ENCODE data around the gene GUK1.
A peak's percentile ranks its signal among the peaks of the same experiment; 100 is the strongest.

The GUK1 gene

DNA sequence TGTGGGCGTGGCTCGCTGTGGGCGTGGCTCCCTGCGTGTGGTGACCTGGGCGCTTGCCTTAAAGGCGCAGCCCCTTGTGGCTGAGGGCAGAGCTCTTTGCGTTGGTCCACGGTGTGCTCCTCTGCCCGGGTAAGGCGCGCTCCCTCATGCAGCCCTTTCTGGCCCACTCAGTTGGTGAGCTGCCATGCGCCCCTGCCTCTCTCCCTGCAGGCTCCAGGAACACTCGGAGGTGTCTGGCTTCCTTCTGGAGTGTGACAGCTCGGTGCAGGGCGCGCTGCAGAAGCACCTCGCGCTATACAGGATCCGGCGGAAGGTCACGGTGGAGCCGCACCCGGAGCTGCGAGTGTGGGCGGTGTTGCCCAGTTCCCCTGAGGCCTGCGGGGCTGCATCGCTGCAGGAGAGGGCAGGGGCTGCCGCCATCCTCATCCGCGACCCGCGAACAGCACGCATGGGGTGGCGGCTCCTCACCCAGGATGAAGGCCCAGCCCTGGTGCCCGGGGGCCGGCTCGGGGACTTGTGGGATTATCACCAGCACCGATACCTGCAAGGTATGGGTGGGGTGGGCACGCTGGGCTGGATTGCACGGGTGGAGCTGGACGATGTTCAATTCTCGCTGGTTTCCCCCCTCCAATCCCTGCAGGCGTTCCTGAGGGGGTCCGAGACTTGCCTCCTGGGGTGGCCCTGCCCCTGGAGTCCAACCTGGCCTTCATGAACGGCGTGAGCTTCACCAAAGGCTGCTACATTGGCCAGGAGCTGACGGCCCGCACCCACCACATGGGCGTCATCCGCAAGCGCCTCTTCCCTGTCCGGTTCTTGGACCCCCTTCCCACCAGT lies 34.6 kb downstream of the GUK1 start:
- H3K9me3 ChIP-seq (ENCODE audit: control insufficient read depth, insufficient read depth, low read length): no peaks in the 10 kb centered on the region
- no peaks in the 10 kb centered on the region for H3K36me3 ChIP-seq (ENCODE audit: insufficient read depth, low read length)
- H3K9ac ChIP-seq (ENCODE audit: low read depth, low read length): peak overlapping the region; percentile 40; the same call in 1 of the 2 replicates
- no peaks in the 10 kb centered on the region for H3K4me1 ChIP-seq (ENCODE audit: insufficient read depth, low read length)

DNA sequence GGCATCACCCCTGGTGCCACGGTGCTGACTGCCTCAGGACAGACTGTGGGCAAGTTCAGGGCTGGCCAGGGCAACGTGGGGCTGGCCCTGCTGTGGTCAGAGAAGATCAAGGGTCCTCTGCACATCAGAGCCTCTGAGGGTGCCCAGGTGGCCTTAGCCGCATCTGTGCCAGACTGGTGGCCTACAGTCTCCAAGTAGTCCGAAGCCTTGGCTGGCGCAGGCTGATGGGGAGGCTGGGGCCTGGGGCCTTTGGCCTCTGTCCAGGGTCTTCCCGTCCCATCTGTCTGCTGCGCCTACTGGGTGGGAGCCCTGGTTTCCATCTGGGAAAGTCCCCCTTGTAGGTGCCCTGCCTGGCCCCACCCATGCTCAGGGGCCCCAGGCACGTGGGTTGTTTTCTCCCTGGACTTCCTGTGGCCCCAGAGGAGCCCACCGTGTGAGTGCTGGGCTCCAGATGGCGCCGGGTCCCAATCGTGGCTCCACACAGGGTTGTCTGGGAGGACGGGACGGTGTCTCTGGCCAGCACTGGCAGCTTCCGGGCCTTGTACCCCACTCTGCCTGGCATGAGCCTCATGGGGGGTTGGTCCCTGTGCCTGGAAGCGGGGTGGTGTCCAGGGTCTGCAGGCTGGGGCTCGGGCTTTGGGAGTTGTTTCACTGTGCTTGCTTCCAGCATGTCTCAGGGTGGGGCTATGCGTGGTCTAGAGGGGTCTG lies 35.4 kb downstream of the GUK1 start:
- H3K9ac ChIP-seq (ENCODE audit: low read depth, low read length): no peak overlapping the region
- H3K36me3 ChIP-seq (ENCODE audit: insufficient read depth, low read length): no peaks in the 10 kb centered on the region
- H3K4me1 ChIP-seq (ENCODE audit: insufficient read depth, low read length): no peaks in the 10 kb centered on the region
- no peaks in the 10 kb centered on the region for H3K9me3 ChIP-seq (ENCODE audit: control insufficient read depth, insufficient read depth, low read length)

DNA sequence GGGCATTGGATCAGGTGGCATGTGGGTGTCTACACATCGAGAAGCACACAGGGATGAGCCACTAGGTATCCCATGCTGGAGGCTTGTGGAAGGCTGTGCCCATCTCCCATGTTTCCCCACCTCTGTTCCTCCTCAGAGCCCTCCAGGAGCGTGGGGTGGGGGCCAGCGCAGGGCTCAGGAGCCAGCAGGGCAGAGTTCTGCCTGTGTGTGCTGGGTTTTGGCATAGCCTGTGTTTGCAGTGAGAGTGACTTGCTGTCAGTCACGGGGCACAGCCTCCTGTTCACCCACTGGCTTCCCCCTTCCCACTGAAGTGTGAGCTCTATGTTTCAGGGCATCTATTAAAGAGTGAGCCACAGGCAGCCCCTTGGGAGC lies 35.9 kb downstream of the GUK1 start:
- Histone ChIP-seq H3K36me3 (ENCODE audit: insufficient read depth, low read length) (no peaks in the 10 kb centered on the region), H3K4me1 (ENCODE audit: insufficient read depth, low read length) (no peaks in the 10 kb centered on the region), H3K9ac (ENCODE audit: low read depth, low read length) (no peak overlapping the region), H3K9me3 (ENCODE audit: control insufficient read depth, insufficient read depth, low read length) (no peaks in the 10 kb centered on the region)

DNA sequence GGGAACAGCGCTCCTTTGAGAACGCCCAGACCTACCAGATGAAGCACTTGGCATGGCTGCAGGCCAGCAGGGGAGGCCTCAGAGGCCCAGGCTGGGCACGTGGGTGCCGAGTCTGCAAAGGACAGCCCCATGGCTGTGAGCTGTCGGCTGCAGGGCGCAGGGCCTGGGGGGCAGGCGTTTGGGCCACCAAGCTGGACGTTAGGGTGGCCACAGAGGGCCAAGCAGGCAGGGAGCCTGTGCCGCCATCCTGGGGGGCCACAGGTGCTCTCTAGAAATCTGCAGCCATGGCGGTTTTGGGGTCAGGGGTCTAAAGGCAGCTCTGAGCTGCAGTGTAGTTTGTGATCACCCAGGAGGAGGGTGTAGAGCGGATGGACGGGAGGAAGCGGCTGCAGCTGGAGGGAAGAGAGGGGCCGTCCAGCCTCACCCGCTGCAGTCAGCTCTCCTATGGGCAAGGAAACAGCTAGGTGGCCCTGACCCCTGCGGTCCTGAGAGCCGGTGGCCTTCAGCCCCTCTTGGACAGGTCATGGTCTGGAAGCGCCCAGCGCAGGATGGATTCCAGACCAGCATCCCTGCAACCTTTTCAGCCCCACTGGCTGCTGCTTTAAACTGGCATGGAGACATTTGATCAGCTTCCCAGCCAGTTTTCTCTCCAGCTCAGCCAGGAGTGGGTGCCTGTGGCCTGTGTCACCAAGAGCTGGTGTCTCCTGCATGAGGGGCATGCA lies 36.5 kb downstream of the GUK1 start:
- H3K9me3 ChIP-seq (ENCODE audit: control insufficient read depth, insufficient read depth, low read length): no peaks in the 10 kb centered on the region
- H3K9ac ChIP-seq (ENCODE audit: low read depth, low read length): no peak overlapping the region
- no peaks in the 10 kb centered on the region for H3K4me1 ChIP-seq (ENCODE audit: insufficient read depth, low read length)
- H3K36me3 ChIP-seq (ENCODE audit: insufficient read depth, low read length): no peaks in the 10 kb centered on the region

DNA sequence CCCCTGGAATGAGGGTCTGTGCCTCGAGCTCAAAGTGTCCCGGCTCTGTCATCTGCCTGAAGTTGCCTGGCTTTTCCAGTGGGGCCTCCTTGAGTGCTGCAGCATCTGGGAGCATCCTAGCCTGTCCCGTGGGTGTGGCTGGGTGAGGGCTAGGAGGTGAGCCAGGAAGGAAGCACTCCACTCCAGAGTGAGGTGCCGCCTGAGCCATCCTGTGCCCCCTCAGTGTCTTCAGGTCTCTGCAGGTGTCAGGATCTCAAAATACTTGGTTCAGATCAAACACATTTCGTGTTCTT lies 37.0 kb downstream of the GUK1 start:
- H3K36me3 ChIP-seq (ENCODE audit: insufficient read depth, low read length): no peaks in the 10 kb centered on the region
- no peaks in the 10 kb centered on the region for H3K9me3 ChIP-seq (ENCODE audit: control insufficient read depth, insufficient read depth, low read length)
- no peak overlapping the region for H3K9ac ChIP-seq (ENCODE audit: low read depth, low read length)
- no peaks in the 10 kb centered on the region for H3K4me1 ChIP-seq (ENCODE audit: insufficient read depth, low read length)

DNA sequence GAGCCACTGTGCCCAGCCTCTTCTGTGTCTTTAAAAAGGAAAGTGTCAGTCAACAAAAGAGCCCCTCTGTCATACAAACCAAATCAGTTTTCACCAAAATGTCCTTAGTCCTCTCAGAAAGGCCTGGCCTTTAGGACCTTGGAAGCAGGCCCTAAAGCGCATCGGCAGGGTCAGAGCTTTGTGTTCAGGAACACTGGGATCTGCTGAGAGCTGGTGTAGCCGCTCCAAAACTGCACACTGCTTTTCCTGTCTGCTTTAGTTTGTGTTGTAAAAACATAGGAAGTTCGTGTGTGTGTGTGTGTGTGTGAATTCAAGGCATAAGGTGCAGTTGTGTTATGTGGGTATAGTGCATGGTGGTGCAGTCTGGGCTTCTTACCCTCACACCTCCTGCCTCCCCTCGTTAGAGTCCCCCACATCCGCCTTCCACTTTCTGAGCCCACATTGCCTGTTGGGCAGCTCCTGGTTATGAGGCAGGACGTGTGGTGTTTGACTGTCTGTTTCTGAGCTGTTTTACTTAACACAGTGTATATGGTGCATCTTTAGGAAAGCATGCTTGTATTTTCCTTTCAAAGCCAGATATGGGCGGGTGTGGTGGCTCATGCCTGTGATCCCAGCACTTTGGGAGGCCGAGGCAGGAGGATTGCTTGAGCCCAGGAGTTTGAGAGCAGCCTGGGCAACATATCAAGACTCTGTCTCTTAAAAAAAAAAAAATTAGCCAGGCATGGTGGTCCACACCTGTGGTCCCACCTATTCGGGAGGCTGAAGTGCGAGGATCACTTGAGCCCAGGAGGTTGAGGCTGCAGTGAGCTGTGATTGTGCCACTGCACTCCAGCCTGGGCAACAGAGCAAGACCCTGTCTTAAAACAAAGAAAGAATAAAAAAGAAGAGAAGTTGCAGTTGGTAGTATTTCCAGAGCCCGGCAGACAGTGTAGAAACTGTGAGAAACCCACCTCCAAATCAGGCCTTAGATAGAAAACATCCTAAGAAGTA lies 37.9 kb downstream of the GUK1 start:
- no peaks in the 10 kb centered on the region for H3K36me3 ChIP-seq (ENCODE audit: insufficient read depth, low read length)
- no peaks in the 10 kb centered on the region for H3K9me3 ChIP-seq (ENCODE audit: control insufficient read depth, insufficient read depth, low read length)
- H3K4me1 ChIP-seq (ENCODE audit: insufficient read depth, low read length): no peaks in the 10 kb centered on the region
- H3K9ac ChIP-seq (ENCODE audit: low read depth, low read length): no peak overlapping the region

DNA sequence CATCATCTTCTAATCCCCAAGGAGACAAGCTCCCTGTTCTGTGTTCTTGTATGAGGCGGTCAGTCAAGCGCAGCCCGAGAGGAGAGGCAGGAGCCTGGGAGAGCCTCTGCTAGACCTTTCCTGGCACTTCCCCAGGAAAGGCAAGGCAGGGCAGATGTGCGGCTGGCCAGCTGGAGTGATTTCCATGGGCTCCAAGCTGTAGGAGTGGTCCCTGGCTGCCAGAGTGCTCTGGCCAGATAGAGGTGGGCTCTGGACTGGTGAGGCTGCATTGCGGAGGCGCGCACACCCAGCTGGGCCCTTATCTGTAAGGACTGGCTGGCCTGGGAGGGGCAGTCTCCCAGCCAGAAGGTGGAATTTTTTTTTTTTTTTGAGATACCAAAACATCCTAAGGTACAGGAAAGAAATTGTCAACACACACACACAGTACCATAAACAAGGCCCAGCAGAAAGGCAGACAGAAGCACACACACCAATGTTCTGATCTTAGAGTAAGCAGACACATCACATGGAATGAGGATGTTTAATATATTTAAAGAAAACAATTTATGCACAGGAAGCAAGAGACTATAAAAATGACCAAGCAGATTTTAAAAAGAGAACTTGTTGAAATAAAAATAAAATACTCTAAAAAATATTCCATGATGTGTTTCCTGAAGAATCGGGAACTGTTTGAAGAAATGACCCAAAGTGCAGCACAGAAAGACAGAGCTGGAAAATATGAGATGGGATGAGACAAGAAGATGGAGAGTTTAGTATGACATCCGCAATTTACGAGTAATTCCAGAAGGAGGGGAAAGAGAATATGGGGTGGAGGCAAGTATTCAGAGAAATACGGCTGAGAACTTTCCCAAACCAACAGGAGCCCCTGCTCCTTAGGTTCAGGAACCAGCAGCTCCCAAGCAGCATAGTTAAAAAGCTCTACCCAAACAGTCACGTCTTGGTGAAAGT lies 38.9 kb downstream of the GUK1 start:
- no peak overlapping the region for H3K9ac ChIP-seq (ENCODE audit: low read depth, low read length)
- H3K9me3 ChIP-seq (ENCODE audit: control insufficient read depth, insufficient read depth, low read length): no peaks in the 10 kb centered on the region
- no peaks in the 10 kb centered on the region for H3K4me1 ChIP-seq (ENCODE audit: insufficient read depth, low read length)
- H3K36me3 ChIP-seq (ENCODE audit: insufficient read depth, low read length): no peaks in the 10 kb centered on the region

DNA sequence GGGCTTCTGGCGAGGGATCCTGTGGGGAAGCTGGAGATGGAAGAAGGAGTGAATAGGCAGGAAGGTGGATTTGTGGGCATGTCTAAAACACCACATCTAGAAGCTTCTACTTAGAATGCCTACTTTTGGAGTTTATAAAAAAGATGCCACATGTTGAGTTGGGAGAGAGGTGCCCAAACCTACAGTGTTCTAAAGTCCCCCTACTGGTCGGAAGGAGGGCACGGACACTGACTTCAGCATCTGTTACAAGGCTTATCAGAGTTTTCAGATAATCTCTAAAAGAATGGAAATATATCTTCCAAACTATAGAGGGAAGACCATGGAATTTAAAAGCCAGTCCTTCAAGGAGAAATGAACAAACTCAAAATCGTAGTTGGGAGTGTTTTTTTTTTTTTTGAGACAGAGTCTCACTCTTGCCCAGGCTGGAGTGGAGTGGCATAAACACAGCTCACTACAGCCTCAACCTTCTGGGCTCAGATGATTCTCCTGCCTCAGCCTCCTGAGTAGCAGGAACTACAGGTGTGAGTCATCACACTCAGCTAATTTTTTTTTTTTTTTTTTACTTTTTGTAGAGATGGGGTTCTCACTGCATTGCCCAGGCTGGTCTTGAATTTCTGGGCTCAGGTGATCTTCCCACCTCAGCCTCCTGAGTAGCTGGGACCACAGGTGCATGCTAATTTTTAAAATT lies 40.3 kb downstream of the GUK1 start:
- no peaks in the 10 kb centered on the region for H3K36me3 ChIP-seq (ENCODE audit: insufficient read depth, low read length)
- no peaks in the 10 kb centered on the region for H3K9me3 ChIP-seq (ENCODE audit: control insufficient read depth, insufficient read depth, low read length)
- H3K9ac ChIP-seq (ENCODE audit: low read depth, low read length): no peak overlapping the region
- no peaks in the 10 kb centered on the region for H3K4me1 ChIP-seq (ENCODE audit: insufficient read depth, low read length)

DNA sequence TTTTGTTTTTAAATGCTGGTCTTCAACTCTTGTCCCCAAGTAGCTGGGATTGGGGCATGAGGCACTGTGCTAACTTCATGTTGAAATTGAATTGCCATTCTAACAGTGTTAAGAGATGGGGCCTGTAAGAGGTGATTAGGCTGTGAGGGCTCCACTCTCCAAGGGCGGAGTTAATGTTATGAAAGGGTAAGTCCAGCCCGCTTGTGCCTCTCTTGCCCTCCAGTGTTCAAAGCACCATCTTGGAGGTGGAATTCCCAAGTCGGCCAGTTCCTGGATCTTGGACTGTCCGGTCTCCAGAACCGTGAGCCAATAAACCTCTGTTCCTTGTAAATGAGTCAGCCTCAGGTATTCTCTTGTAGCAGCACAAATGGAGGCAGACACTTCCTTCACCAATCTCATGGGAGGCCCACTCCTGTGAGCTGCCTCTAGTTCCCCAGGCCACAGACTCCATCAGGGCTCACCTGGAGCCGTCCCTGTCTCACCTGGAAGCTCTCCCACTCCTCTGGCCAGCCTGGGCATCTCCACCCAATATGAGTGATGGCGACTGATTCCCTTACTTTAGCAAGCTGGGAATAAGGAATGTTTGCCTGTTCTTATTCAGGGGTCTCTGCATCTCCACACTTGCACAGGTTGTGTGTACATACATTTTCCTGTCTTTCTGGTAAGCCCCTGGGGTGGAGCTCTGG lies 41.0 kb downstream of the GUK1 start:
- H3K9me3 ChIP-seq (ENCODE audit: control insufficient read depth, insufficient read depth, low read length): no peaks in the 10 kb centered on the region
- H3K36me3 ChIP-seq (ENCODE audit: insufficient read depth, low read length): no peaks in the 10 kb centered on the region
- no peak overlapping the region for H3K9ac ChIP-seq (ENCODE audit: low read depth, low read length)
- no peaks in the 10 kb centered on the region for H3K4me1 ChIP-seq (ENCODE audit: insufficient read depth, low read length)

DNA sequence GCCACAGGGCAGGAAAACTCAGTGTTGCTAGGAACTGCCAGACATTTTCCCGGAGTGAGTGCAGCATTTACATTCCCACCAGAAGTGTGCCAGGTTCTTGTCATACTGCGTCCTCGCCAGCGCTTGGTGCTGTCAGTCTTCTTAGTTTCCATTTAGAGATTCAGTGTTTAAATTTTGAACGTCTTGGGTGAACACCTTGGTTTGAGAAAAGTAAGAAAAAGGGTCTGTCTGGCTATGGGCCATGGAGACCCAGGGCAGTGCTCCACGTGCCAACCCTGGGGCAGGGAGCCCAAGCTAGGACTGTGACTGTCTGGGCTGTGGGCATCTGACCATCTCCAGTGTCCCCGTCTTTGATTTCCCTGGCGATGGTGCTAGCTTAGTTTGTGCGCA lies 41.6 kb downstream of the GUK1 start:
- Histone ChIP-seq H3K9me3 (ENCODE audit: control insufficient read depth, insufficient read depth, low read length) (no peaks in the 10 kb centered on the region), H3K4me1 (ENCODE audit: insufficient read depth, low read length) (no peaks in the 10 kb centered on the region), H3K36me3 (ENCODE audit: insufficient read depth, low read length) (no peaks in the 10 kb centered on the region), H3K9ac (ENCODE audit: low read depth, low read length) (no peak overlapping the region)

DNA sequence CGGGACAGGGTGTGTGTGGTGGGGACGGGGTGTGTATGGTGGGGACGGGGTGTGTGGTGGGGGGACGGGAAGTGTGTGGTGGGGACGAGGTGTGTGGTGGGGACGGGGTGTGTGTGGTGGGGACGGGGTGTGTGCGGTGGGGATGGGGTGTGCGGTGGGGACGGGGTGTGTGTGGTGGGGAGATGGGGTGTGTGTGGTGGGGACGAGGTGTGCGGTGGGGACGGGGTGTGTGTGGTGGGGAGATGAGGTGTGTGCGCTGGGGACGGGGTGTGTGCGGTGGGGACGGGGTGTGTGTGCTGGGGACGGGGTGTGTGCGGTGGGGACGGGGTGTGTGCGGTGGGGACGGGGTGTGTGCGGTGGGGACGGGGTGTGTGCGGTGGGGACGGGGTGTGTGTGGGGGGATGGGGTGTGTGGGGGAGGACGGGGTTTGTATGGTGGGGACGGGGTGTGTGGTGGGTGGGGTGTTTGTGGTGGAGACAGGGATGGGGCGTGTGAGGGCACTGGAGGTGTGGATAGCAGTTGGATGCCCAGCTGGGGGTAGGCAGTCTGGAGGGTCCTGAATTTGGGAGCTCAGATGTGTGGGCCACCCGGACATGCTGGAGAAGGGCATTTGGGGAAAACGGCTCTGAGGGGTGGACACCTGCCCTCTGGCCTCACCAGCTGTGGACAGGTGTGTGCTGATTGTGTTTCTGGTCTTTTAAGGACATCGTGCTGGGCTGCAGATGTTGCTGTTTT lies 42.4 kb downstream of the GUK1 start:
- Histone ChIP-seq H3K4me1 (ENCODE audit: insufficient read depth, low read length) (no peaks in the 10 kb centered on the region), H3K9ac (ENCODE audit: low read depth, low read length) (no peak overlapping the region), H3K36me3 (ENCODE audit: insufficient read depth, low read length) (no peaks in the 10 kb centered on the region), H3K9me3 (ENCODE audit: control insufficient read depth, insufficient read depth, low read length) (no peaks in the 10 kb centered on the region)

DNA sequence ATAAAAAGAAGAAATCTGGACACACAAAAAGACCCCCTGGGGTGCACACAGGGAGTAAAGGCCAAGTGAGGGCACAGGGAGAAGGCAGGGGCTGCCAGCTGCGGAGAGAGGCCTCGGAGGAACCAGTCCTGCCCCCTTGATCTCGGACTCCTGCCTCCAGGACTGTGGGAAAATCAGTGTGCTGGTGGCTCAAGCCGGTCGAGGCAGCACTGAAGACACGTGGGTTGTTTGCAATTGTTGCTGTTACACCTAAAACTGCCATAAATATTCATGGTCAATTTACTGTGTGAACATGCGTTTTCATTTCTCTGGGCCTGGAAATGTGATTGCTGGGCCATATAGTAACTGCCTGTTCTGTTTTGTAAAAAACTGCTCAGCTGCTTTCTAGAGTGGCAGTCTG lies 44.1 kb downstream of the GUK1 start:
- Histone ChIP-seq H3K36me3 (ENCODE audit: insufficient read depth, low read length) (no peaks in the 10 kb centered on the region), H3K9ac (ENCODE audit: low read depth, low read length) (no peak overlapping the region), H3K9me3 (ENCODE audit: control insufficient read depth, insufficient read depth, low read length) (no peaks in the 10 kb centered on the region), H3K4me1 (ENCODE audit: insufficient read depth, low read length) (no peaks in the 10 kb centered on the region)
